SK-N-SH (cell line): ENCODE data around the gene RASA1. TPM values are rescaled to one million over a fixed set of nuclear protein-coding genes. Genes with fewer than 3 reads are reported as not detected.

Experiments used
- CTCF ChIA-PET: fragments of 300-600, 350-600 bp; formaldehyde crosslinking; extraction: SDS; loops from one replicate; lab custom pipeline; 2021; lab: Yijun Ruan, JAX
- POLR2A ChIA-PET: fragments of 350-600 bp; sonication (Branson Sonifier 250); formaldehyde crosslinking; extraction: SDS; loops from one replicate; lab custom pipeline; 2020; ENCODE audit warnings: antibody characterized with exemption, inconsistent platforms; lab: Yijun Ruan, JAX
- DNase-seq: peaks from one replicate; pipeline ENCODE4 v3.0.0; 2012
- H2AFZ ChIP-seq: fragments of 200-600 bp; sonication (generic); 2 replicates; pipeline ENCODE4 v1.8.1; 2016; ENCODE audit warnings: antibody characterized with exemption, mild to moderate bottlenecking, low read depth
- H3F3A ChIP-seq: fragments of 200-600 bp; sonication (generic); replicated peaks from 2 replicates; pipeline ENCODE3; 2016; ENCODE audit warnings: antibody characterized with exemption, mild to moderate bottlenecking; ENCODE audit not compliant: insufficient read depth
- H3K27ac ChIP-seq, 2 experiments: fragments of 200-500 bp in 1 of 2; fragments of 200-600 bp in 1 of 2; sonication (Bioruptor generic) in 1 of 2; sonication (generic), shearing (Covaris generic) in 1 of 2; 2 replicates each; pipeline versions ENCODE4 v1.5.1 to v1.6.1; 2014 to 2016; ENCODE audit warnings: low read depth in 2 of 2, inconsistent platforms in 1 of 2, low read length in 1 of 2, mild to moderate bottlenecking in 1 of 2, mixed read lengths in 1 of 2
- H3K27me3 ChIP-seq: fragments of 200-600 bp; sonication (generic), shearing (Covaris generic); 2 replicates; pipeline ENCODE4 v1.6.1; 2016; ENCODE audit warnings: mixed run types; ENCODE audit not compliant: insufficient read depth
- H3K36me3 ChIP-seq, 2 experiments: fragments of 200-500 bp in 1 of 2; fragments of 200-600 bp in 1 of 2; sonication (Bioruptor generic) in 1 of 2; sonication (generic) in 1 of 2; replicated peaks in 1 of 2; 2 replicates each; pipeline versions ENCODE3 to v1.5.1; 2014 to 2016; ENCODE audit warnings: low read length in 1 of 2, mild to moderate bottlenecking in 1 of 2; ENCODE audit not compliant: insufficient read depth in 2 of 2, control insufficient read depth in 1 of 2
- H3K4me1 ChIP-seq, 2 experiments: fragments of 200-500 bp in 1 of 2; fragments of 200-600 bp in 1 of 2; sonication (Bioruptor generic) in 1 of 2; sonication (generic), shearing (Covaris generic) in 1 of 2; 2 replicates each; pipeline versions ENCODE4 v1.5.1 to v1.6.1; 2014 to 2016; ENCODE audit warnings: low read depth in 1 of 2, low read length in 1 of 2, mixed run types in 1 of 2; ENCODE audit not compliant: insufficient read depth in 2 of 2, control insufficient read depth in 1 of 2
- H3K4me2 ChIP-seq: fragments of 200-600 bp; sonication (generic), shearing (Covaris generic); 2 replicates; pipeline ENCODE4 v1.6.1; 2017; ENCODE audit warnings: mixed run types
- H3K4me3 ChIP-seq, 2 experiments: fragments of 200-500 bp in 1 of 2; fragments of 200-600 bp in 1 of 2; sonication (Bioruptor generic) in 1 of 2; sonication (generic), shearing (Covaris generic) in 1 of 2; 2 replicates each; pipeline versions ENCODE4 v1.5.1 to v1.8.1; 2014 to 2016; ENCODE audit warnings: low read depth in 2 of 2, inconsistent platforms in 1 of 2, low read length in 1 of 2, mild to moderate bottlenecking in 1 of 2, mixed read lengths in 1 of 2, moderate library complexity in 1 of 2
- H3K79me2 ChIP-seq: fragments of 200-600 bp; sonication (generic); 2 replicates; pipeline ENCODE4 v1.8.1; 2017; ENCODE audit warnings: mild to moderate bottlenecking; ENCODE audit not compliant: insufficient read depth
- H3K9ac ChIP-seq: fragments of 200-600 bp; sonication (generic); 2 replicates; pipeline ENCODE4 v1.6.1; 2017; ENCODE audit warnings: mixed run types
- H3K9me2 ChIP-seq: fragments of 200-600 bp; sonication (generic); 2 replicates; pipeline ENCODE4 v1.6.1; 2017; ENCODE audit warnings: mixed run types
- H3K9me3 ChIP-seq: fragments of 200-600 bp; sonication (generic); 2 replicates; pipeline ENCODE4 v1.6.1; 2017; ENCODE audit warnings: mixed run types, mild to moderate bottlenecking, moderate library complexity
- H4K20me1 ChIP-seq: fragments of 200-600 bp; sonication (generic); 2 replicates; pipeline ENCODE4 v1.6.1; 2017; ENCODE audit warnings: mild to moderate bottlenecking, mixed run types; ENCODE audit not compliant: insufficient read depth
- ELF1 ChIP-seq: IDR thresholded peaks from 2 replicates; pipeline ENCODE4 v1.4.0; 2012
- EP300 ChIP-seq, 2 experiments: IDR thresholded peaks; 2 replicates each; pipeline versions ENCODE4 v1.4.0 to v1.6.1; 2012; ENCODE audit warnings: borderline replicate concordance in 1 of 2, low read depth in 1 of 2, low read length in 1 of 2
- EZH2phosphoT487 ChIP-seq: fragments of 200-600 bp; sonication (generic); IDR thresholded peaks from 2 replicates; pipeline ENCODE4 v1.6.1; 2017; ENCODE audit warnings: low read depth, mixed run types, mild to moderate bottlenecking, antibody characterized with exemption, moderate library complexity, borderline replicate concordance
- FOSL2 ChIP-seq: IDR thresholded peaks from 2 replicates; pipeline ENCODE4 v1.4.0; 2012; ENCODE audit warnings: low read depth, mild to moderate bottlenecking, moderate library complexity, borderline replicate concordance
- FOXJ3 ChIP-seq: sonication (generic); formaldehyde crosslinking; IDR thresholded peaks from 2 replicates; pipeline ENCODE4 v1.5.1; 2020; ENCODE audit warnings: mild to moderate bottlenecking, missing genetic modification reagents
- FOXM1 ChIP-seq: IDR thresholded peaks from 2 replicates; pipeline ENCODE4 v1.4.0; 2012; ENCODE audit warnings: low read depth, mild to moderate bottlenecking
- GATA2 ChIP-seq: sonication (generic); formaldehyde crosslinking; IDR thresholded peaks from 2 replicates; pipeline ENCODE4 v1.5.0; 2020; ENCODE audit warnings: mild to moderate bottlenecking, missing genetic modification reagents
- MAX ChIP-seq: IDR thresholded peaks from 2 replicates; pipeline ENCODE4 v1.4.0; 2012; ENCODE audit warnings: low read depth
- MXI1 ChIP-seq: IDR thresholded peaks from 2 replicates; pipeline ENCODE4 v1.6.1; 2012; ENCODE audit warnings: mild to moderate bottlenecking, low read depth, low read length, improper control_type of control experiment
- NFIC ChIP-seq: IDR thresholded peaks from 2 replicates; pipeline ENCODE4 v1.4.0; 2012; ENCODE audit warnings: borderline replicate concordance
- NRF1 ChIP-seq: IDR thresholded peaks from 2 replicates; pipeline ENCODE4 v1.6.1; 2012; ENCODE audit warnings: low read depth, mild to moderate bottlenecking, low read length
- PBX3 ChIP-seq: IDR thresholded peaks from 2 replicates; pipeline ENCODE4; 2012
- RFX5 ChIP-seq: IDR thresholded peaks from 2 replicates; pipeline ENCODE4 v1.6.1; 2012; ENCODE audit warnings: mild to moderate bottlenecking, improper control_type of control experiment, low read length
- SIN3A ChIP-seq: IDR thresholded peaks from 2 replicates; pipeline ENCODE4 v1.6.1; 2012; ENCODE audit warnings: low read depth, mild to moderate bottlenecking, low read length, moderate library complexity, borderline replicate concordance
- TEAD4 ChIP-seq: IDR thresholded peaks from 2 replicates; pipeline ENCODE4 v1.4.0; 2012; ENCODE audit warnings: mild to moderate bottlenecking, borderline replicate concordance; ENCODE audit not compliant: insufficient read depth
- USF1 ChIP-seq: IDR thresholded peaks from 2 replicates; pipeline ENCODE4 v1.4.0; 2012; ENCODE audit warnings: low read depth, borderline replicate concordance
- WGBS: methylation state at CpG from one replicate; pipeline ENCODE4 v1.1.6; 2017; ENCODE audit warnings: low lambda C conversion rate; 5-methylcytosine and 5-hydroxymethylcytosine counted together
- polyA plus RNA-seq, 3 experiments: library from polyadenylated mRNA; depleted of rRNA; stranded (reverse); fragments of >200 nt; gene quantifications; 2 replicates each; pipeline ENCODE4 v1.2.3, GENCODE V29; 2012
- TF ChIP-seq, protein P1 (sequence below): IDR thresholded peaks from 2 replicates; pipeline ENCODE4 v1.4.0; 2012; ENCODE audit warnings: low read depth, borderline replicate concordance
- TF ChIP-seq, protein P2 (sequence below): fragments of 150-350 bp; IDR thresholded peaks from 2 replicates; pipeline ENCODE4 v1.6.1; 2017; ENCODE audit warnings: antibody characterized with exemption, low read length, low read depth, borderline replicate concordance

RASA1 gene
- polyA plus RNA-seq, 1 of the 3 experiments (the other 2 are of a cell fraction), result 49.1 TPM

GRCh38 chr5:87421307-87421706, 153.6 kb downstream of the RASA1 start:
- POLR2A ChIA-PET, result no interaction called here
- DNase-seq, result no peak
- Histone ChIP-seq H3K27me3 (no peaks in the 10 kb centered on the region), H3K79me2 (no peaks in the 10 kb centered on the region), H3K27ac (no peak overlapping the region), H3K36me3 (no peaks in the 10 kb centered on the region), H3K4me2 (no peak overlapping the region), H3F3A (no peaks in the 10 kb centered on the region), H3K4me3 (no peak overlapping the region), H3K9ac (no peak overlapping the region), H3K4me1 (peaks cover 0 to 2% of the 10 kb centered on the region in 2 experiments; a peak in 1 of 4 replicates), H2AFZ (no peak overlapping the region), H3K9me2 (no peaks in the 10 kb centered on the region), H3K9me3 (no peaks in the 10 kb centered on the region), H4K20me1 (no peaks in the 10 kb centered on the region)
- TF ChIP-seq USF1, result no peak
- no peak for TF ChIP-seq MXI1
- TF ChIP-seq ELF1, result no peak
- no peak for TF ChIP-seq FOXM1
- TF ChIP-seq, protein P1, sequence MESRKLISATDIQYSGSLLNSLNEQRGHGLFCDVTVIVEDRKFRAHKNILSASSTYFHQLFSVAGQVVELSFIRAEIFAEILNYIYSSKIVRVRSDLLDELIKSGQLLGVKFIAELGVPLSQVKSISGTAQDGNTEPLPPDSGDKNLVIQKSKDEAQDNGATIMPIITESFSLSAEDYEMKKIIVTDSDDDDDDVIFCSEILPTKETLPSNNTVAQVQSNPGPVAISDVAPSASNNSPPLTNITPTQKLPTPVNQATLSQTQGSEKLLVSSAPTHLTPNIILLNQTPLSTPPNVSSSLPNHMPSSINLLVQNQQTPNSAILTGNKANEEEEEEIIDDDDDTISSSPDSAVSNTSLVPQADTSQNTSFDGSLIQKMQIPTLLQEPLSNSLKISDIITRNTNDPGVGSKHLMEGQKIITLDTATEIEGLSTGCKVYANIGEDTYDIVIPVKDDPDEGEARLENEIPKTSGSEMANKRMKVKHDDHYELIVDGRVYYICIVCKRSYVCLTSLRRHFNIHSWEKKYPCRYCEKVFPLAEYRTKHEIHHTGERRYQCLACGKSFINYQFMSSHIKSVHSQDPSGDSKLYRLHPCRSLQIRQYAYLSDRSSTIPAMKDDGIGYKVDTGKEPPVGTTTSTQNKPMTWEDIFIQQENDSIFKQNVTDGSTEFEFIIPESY, result no peak
- TF ChIP-seq NFIC, result no peak
- TF ChIP-seq MAX, result no peak
- TF ChIP-seq FOXJ3, result no peak
- no peak for TF ChIP-seq EP300 (IDR thresholded peaks at IDR 0.05; ENCODE audit: borderline replicate concordance in 1 of 2, low read depth in 1 of 2, low read length in 1 of 2)
- no peak for TF ChIP-seq TEAD4
- no peak for TF ChIP-seq PBX3
- no peak for TF ChIP-seq GATA2 (CRISPR knock-in tag)
- CTCF ChIA-PET, result interaction anchor here (0.9 to 1.6 kb wide), 2 partner anchors 1270 to 1303 kb away, joined by 4 to 5 read pairs; no protein-coding TSS in a partner anchor

DNA sequence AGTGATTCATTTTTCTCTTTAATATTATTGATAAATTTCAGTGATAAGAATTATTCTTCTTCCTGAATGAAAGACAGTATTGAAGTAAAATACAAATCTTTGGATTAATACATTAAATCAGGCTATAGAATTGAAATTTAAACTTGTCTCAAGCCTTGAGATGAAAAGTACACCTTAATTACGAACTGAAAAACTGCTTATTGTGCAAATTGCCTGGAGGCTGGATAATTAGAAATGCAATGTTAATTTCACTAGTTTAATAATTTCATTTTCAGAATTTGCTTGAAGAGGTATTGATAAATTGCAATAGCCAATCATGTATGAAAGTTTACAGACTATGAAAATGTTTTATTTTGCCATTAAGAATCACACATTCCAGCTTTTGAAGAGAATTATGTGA, 156.1 kb downstream of the RASA1 start:
- Histone ChIP-seq H3K27me3 (no peaks in the 10 kb centered on the region), H3K9me2 (no peaks in the 10 kb centered on the region), H3F3A (no peaks in the 10 kb centered on the region), H3K4me1 (peaks cover 0 to 2% of the 10 kb centered on the region in 2 experiments; a peak in 1 of 4 replicates), H4K20me1 (no peaks in the 10 kb centered on the region), H2AFZ (no peak overlapping the region), H3K36me3 (no peaks in the 10 kb centered on the region), H3K79me2 (no peaks in the 10 kb centered on the region), H3K4me3 (no peak overlapping the region), H3K9me3 (no peaks in the 10 kb centered on the region), H3K9ac (no peak overlapping the region), H3K27ac (no peak overlapping the region), H3K4me2 (no peak overlapping the region)
- POLR2A ChIA-PET, result no interaction called here
- DNase-seq, result no peak
- CTCF ChIA-PET, result interaction anchor here (0.8 to 1.1 kb wide), 3 partner anchors 11 to 358 kb away, joined by 3 to 5 read pairs (median 3); partner anchors contain the start of gene CCNH
- WGBS, result 40% methylated on average over 1 of the region's 1 CpG
- TF ChIP-seq, protein P2, sequence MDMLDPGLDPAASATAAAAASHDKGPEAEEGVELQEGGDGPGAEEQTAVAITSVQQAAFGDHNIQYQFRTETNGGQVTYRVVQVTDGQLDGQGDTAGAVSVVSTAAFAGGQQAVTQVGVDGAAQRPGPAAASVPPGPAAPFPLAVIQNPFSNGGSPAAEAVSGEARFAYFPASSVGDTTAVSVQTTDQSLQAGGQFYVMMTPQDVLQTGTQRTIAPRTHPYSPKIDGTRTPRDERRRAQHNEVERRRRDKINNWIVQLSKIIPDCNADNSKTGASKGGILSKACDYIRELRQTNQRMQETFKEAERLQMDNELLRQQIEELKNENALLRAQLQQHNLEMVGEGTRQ, result no peak
- TF ChIP-seq EZH2phosphoT487, result no peak
- no peak for TF ChIP-seq ELF1
- TF ChIP-seq GATA2 (CRISPR knock-in tag), result no peak
- TF ChIP-seq SIN3A, result no peak
- no peak for TF ChIP-seq RFX5
- no peak for TF ChIP-seq FOSL2
- TF ChIP-seq NRF1, result no peak
